Osteocyte (in vitro differentiated cells): ENCODE measurements around the gene FILIP1. TPM values are rescaled to one million over a fixed set of nuclear protein-coding genes. Genes with fewer than 3 reads are reported as not detected.

Experiments used
- DNase-seq: peaks from one replicate; pipeline ENCODE4 v3.0.0; 2021; ENCODE audit warnings: mixed read lengths; ENCODE audit not compliant: unreplicated experiment; ENCODE audit errors: extremely low spot score
- H3K27ac Mint-ChIP-seq: one replicate; pipeline ENCODE4 v1.8.0; 2021; ENCODE audit warnings: mild to moderate bottlenecking, mixed read lengths; ENCODE audit not compliant: unreplicated experiment
- H3K27me3 Mint-ChIP-seq: one replicate; pipeline ENCODE4 v1.8.0; 2021; ENCODE audit warnings: mixed read lengths; ENCODE audit not compliant: unreplicated experiment
- H3K36me3 Mint-ChIP-seq: one replicate; pipeline ENCODE4 v1.8.0; 2021; ENCODE audit warnings: mixed read lengths; ENCODE audit not compliant: unreplicated experiment
- H3K4me1 Mint-ChIP-seq: one replicate; pipeline ENCODE4 v1.8.0; 2021; ENCODE audit warnings: mixed read lengths; ENCODE audit not compliant: unreplicated experiment
- H3K4me3 Mint-ChIP-seq: one replicate; pipeline ENCODE4 v1.8.0; 2021; ENCODE audit warnings: mild to moderate bottlenecking, moderate library complexity, mixed read lengths; ENCODE audit not compliant: unreplicated experiment
- H3K9me3 Mint-ChIP-seq: one replicate; pipeline ENCODE4 v1.8.0; 2021; ENCODE audit warnings: mixed read lengths; ENCODE audit not compliant: unreplicated experiment
- total RNA-seq: library from RNA; stranded (reverse); gene quantifications from 2 replicates; pipeline ENCODE4 v1.2.1, GENCODE V29; 2021
- TF ChIP-seq, protein P1 (sequence below): fragments of 200-600 bp; sonication (generic); IDR thresholded peaks from 2 replicates; pipeline ENCODE4 v1.5.0; 2021; ENCODE audit warnings: antibody characterized with exemption, mild to moderate bottlenecking, moderate library complexity

The FILIP1 gene
- total RNA-seq, 1 donor from 2014 or later: 0.05 TPM

DNA sequence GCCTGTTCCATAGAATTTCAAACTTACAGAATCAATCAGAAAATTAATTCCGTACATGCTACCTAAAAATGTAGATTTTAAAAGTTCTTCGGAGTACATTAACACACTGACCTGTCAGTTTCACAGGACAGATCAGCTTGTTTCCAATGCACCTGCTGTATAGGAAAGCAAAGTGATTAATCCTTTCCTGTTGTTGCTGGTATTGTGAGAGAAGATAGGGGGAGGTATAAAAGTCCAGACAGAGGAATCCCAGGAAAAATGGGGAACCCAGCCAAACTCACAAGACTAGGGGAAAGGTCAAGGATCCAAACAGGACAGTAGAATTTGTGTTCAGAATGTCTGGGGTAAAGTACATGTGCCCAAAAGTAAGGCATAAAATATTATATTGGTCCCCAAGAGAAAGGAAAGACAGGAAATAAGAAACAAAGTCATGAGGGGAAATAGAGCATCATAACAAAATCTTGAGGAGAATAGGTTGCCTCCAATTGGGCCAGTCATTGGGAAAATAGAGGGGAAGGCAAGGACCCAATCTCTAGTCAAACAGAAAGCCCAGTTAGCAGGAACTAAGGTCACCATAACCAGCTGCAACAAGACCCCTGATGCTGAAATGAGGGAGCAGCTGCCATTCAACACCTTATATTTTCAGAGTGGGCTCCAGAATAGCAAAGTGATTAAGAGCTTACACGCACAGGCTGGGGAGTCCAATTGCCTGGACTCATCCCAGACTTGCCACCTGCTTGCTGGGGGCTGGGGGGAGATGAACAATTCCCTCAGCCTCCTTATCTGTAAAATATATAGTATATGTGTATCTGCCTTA lies 10.3 kb downstream of the FILIP1 start:
- no peaks in the 10 kb centered on the region for H3K9me3 Mint-ChIP-seq
- H3K27me3 Mint-ChIP-seq: peaks cover 18% of the 10 kb centered on the region
- TF ChIP-seq, protein P1, sequence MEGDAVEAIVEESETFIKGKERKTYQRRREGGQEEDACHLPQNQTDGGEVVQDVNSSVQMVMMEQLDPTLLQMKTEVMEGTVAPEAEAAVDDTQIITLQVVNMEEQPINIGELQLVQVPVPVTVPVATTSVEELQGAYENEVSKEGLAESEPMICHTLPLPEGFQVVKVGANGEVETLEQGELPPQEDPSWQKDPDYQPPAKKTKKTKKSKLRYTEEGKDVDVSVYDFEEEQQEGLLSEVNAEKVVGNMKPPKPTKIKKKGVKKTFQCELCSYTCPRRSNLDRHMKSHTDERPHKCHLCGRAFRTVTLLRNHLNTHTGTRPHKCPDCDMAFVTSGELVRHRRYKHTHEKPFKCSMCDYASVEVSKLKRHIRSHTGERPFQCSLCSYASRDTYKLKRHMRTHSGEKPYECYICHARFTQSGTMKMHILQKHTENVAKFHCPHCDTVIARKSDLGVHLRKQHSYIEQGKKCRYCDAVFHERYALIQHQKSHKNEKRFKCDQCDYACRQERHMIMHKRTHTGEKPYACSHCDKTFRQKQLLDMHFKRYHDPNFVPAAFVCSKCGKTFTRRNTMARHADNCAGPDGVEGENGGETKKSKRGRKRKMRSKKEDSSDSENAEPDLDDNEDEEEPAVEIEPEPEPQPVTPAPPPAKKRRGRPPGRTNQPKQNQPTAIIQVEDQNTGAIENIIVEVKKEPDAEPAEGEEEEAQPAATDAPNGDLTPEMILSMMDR: no peak
- no peak overlapping the region for H3K27ac Mint-ChIP-seq
- H3K4me3 Mint-ChIP-seq: no peak overlapping the region
- H3K36me3 Mint-ChIP-seq: no peaks in the 10 kb centered on the region
- DNase-seq: no peak
- H3K4me1 Mint-ChIP-seq: no peaks in the 10 kb centered on the region

DNA sequence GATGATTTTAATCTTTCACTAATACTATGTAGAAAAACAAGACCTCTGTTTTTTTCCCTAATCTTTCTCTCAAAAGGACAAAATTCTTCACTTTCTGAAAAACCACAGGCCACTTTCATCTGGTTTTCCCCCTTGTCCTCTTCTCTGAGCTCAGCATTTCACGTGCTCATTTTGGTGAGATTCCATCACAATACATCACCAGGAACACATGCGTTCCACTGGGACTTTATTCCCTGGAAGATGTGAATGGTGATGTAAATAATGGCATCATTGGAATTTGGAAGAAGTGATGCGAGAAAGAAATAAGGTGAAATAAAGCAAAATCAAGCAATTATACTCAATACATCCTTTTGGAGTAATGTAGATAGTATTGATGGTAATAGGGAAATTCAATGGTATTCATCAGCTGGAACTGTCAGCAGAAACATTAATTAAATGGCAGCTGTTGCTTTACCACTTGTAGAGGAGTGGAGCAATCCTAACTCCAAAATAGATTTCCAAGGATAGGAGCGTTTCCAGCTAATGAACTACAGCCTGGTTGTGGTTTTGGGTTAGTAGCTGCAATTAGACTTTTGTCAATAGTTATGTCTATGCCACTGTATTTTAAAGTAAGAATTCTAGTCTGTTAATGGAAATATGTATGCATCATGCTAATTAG lies 11.5 kb downstream of the FILIP1 start:
- no peak overlapping the region for H3K27ac Mint-ChIP-seq
- no peak for DNase-seq
- H3K4me3 Mint-ChIP-seq: no peak overlapping the region
- H3K36me3 Mint-ChIP-seq: no peaks in the 10 kb centered on the region
- H3K27me3 Mint-ChIP-seq: peaks cover 26% of the 10 kb centered on the region
- TF ChIP-seq, protein P1: no peak
- H3K4me1 Mint-ChIP-seq: no peaks in the 10 kb centered on the region
- no peaks in the 10 kb centered on the region for H3K9me3 Mint-ChIP-seq

DNA sequence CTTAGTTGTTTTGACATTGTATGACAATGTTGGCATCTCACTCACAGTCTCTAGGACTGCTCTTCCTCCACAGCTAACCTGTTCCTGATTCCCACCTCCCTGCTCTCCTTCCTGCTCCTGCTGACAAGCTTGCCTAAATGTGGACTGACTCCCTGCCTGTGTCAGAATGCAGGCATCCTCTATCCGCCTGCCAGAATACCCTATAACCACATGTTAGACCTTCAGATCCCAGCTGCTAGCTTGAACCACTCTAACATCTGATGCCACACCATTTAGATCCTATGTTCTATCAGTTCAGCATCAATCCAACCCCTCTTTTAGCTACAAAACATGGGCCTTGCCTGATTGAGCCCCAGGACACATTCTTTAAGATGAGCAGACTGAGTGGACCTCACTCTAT lies 12.2 kb downstream of the FILIP1 start:
- TF ChIP-seq, protein P1: no peak
- no peak overlapping the region for H3K27ac Mint-ChIP-seq
- H3K36me3 Mint-ChIP-seq: no peaks in the 10 kb centered on the region
- no peak for DNase-seq
- no peaks in the 10 kb centered on the region for H3K9me3 Mint-ChIP-seq
- H3K27me3 Mint-ChIP-seq: peaks cover 31% of the 10 kb centered on the region
- H3K4me1 Mint-ChIP-seq: no peaks in the 10 kb centered on the region
- no peak overlapping the region for H3K4me3 Mint-ChIP-seq

DNA sequence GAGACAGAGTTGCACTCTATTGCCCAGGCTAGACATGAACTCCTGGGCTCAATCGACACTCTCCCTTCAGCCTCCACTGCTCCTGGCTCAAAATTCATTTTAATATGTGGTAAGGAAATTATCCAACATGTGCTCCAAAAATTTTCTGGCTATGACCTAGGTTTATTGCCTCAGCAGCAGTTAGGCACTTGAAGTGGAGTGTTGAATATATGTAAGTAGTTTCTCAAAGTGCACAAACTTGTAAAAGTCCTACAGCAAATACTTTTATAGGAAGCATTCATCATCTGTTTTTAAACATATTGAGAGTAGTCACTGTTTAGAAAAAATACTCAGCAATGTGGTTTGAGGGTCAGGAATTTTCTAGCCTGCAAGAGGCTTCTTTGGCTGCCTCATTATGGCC lies 13.2 kb downstream of the FILIP1 start:
- Mint-ChIP-seq H3K36me3 (no peaks in the 10 kb centered on the region), H3K27ac (no peak overlapping the region), H3K4me1 (no peaks in the 10 kb centered on the region), H3K27me3 (peaks cover 31% of the 10 kb centered on the region), H3K4me3 (no peak overlapping the region), H3K9me3 (no peaks in the 10 kb centered on the region)
- TF ChIP-seq, protein P1: no peak
- DNase-seq: no peak

DNA sequence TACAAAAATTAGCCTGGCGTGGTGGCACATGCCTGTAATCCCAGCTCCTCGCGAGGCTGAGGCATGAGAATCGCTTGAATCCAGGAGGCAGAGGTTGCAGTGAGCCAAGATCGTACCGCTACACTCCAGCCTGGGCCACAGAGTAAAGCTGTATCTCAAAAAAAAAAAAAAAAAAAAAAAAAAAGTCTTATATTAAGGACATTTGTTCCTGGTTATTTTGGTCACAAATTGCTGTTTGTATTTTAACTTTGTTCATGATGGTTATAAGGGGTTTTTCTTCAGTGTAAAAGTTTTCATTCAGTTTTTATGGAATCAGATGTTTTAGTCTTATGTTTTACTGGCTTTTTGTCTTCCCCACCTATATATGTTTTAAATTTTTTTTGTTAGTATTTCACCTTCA lies 13.9 kb downstream of the FILIP1 start:
- no peak overlapping the region for H3K27ac Mint-ChIP-seq
- no peak overlapping the region for H3K4me3 Mint-ChIP-seq
- no peaks in the 10 kb centered on the region for H3K9me3 Mint-ChIP-seq
- peaks cover 28% of the 10 kb centered on the region for H3K27me3 Mint-ChIP-seq
- DNase-seq: no peak
- H3K36me3 Mint-ChIP-seq: no peaks in the 10 kb centered on the region
- TF ChIP-seq, protein P1: no peak
- H3K4me1 Mint-ChIP-seq: no peaks in the 10 kb centered on the region
